T-helper 2 cell (primary cell): ENCODE measurements around the gene CKAP2.
"Not testable (repeated sequence)": the region's sequence is repeated elsewhere in the genome, so short reads cannot be mapped to it uniquely, and the experiment has no call there.

Source experiments
- DNase-seq, 5 experiments: peaks; one replicate each; pipeline versions ENCODE4 v3.0.0 to v3.0.0-alpha.2; 2012 to 2022
- total RNA-seq, 2 donors: gene quantifications; one replicate each; lab custom pipeline; 2026; lab: John Stamatoyannopoulos, UW

Gene CKAP2, protein sequence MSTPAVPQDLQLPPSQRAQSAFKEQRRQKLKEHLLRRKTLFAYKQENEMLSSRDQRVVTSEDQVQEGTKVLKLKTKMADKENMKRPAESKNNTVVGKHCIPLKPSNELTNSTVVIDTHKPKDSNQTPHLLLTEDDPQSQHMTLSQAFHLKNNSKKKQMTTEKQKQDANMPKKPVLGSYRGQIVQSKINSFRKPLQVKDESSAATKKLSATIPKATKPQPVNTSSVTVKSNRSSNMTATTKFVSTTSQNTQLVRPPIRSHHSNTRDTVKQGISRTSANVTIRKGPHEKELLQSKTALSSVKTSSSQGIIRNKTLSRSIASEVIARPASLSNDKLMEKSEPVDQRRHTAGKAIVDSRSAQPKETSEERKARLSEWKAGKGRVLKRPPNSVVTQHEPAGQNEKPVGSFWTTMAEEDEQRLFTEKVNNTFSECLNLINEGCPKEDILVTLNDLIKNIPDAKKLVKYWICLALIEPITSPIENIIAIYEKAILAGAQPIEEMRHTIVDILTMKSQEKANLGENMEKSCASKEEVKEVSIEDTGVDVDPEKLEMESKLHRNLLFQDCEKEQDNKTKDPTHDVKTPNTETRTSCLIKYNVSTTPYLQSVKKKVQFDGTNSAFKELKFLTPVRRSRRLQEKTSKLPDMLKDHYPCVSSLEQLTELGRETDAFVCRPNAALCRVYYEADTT
- 26.5 to 37.0 reads per million in 2 donors for total RNA-seq

DNA sequence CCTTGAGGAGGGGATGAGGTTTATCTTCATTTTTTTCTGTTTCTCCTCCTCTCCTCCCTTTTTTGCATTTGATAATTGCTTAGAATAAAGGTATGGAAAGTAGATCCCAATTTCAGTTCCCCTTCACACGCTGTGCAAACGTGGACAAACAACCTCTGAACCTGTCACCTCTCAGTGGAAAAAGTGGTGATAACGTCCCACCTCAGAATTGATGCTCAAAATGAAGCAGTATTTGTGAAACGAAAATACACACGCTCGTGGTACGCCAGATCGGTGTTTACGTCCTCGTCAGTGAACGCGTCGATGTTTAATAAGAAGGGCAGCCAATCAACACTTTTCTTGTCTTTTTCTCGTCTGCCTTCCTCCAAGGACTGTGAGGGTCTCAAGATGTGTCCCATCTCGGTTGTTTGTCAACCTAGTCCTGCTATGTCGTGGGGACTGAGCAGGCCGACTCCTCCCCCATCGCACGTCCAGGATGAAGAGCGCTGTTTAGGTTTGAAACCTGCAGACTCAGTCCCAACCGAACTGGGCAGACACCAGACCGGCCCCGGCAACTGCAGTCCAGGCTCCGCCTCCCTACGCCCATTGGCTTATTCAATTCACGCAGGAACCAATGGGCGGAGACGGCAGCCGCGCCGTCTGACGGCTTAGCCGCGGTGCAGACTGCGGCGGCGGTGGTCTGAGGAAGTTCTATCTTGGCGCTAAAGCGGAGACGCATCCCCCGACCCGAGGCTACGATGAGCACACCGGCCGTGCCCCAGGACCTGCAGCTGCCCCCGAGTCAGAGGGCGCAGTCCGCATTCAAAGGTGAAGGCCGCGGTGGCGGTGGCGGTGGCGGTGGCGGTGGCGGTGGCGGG is at the start of gene CKAP2:
TSS of gene CKAP2 (plus strand) at position 659 of the 857 bp plus-strand sequence. CDS start at position 738, 79 bp downstream.
- DNase-seq = peak; percentile 81 to 98 (median 90)

DNA sequence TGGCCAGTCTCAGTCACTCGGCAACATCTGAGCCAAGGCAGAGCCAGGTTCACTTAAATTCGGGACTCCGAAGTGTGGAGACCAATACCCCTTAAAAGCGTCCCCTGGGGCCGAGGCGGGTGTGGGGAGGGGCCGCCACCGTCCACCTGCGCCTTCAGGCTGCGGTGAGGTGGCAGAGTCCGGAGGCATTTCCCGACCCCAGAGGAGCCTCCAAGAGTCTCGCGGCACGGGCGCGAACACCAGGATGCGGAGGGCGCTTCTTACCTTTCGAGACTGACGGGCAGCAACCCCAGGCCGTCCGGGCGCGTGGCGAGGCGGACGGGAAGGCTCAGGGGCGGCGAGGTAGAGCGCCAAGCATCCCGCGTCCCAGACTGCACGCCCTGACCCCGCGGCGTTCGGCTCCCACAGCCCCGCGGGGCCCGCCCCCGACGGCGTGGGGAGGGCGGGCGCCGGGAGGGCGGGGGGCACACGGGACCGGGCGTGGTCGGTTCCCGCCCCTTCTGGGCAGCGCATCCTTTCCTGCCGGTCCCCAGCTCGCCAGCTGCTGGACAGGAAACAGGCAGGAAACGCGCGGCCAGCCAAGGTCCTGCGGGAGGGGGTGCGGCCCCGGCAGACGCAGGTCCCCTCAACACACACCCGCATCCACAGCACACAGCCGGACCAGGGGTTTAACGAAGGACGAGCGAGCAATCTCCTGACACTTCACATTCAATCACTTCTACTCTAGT is 49.3 kb upstream of the CKAP2 start, which contains the start of gene THSD1:
TSS of gene THSD1 (minus strand) at position 406 of the 728 bp plus-strand sequence. CDS start 3,572 bp downstream, outside the sequence.
- peak in 1 of 5 experiments; percentile 13 for DNase-seq

DNA sequence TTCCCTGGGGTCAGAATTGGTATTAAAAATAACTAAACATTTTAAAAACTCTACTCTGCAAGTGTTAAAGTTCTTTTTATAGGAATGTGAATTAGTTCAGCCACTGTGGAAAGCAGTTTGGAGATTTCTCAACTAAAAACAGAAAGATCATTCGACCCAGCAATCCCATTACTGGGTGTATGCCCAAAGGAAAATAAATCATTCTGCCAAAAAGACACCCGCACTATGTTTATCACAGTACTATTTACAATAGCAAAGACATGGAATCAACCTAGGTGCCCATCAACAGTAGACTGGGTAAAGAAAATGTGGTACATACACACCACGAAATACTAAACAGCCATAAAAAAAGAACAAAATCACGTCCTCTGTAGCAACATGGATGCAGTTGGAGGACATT is 48.6 kb upstream of the CKAP2 start:
- no peak for DNase-seq

DNA sequence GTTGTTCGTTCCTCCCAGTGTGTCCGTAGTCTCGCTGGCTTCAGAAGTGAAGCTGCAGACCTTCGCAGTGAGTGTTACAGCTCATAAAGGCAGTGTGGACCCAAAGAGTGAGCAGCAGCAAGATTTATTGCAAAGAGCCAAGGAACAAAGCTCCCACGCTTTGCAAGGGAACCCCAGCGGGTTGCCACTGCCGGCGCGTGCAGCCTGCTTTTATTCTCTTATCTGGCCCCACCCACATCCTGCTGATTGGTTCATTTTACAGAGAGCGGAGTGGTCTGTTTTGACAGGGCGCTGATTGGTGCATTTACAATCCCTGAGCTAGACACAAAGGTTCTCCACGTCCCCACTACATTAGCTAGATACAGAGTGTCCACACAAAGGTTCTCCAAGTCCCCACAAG is 47.8 kb upstream of the CKAP2 start:
- DNase-seq = not testable (repeated sequence)

DNA sequence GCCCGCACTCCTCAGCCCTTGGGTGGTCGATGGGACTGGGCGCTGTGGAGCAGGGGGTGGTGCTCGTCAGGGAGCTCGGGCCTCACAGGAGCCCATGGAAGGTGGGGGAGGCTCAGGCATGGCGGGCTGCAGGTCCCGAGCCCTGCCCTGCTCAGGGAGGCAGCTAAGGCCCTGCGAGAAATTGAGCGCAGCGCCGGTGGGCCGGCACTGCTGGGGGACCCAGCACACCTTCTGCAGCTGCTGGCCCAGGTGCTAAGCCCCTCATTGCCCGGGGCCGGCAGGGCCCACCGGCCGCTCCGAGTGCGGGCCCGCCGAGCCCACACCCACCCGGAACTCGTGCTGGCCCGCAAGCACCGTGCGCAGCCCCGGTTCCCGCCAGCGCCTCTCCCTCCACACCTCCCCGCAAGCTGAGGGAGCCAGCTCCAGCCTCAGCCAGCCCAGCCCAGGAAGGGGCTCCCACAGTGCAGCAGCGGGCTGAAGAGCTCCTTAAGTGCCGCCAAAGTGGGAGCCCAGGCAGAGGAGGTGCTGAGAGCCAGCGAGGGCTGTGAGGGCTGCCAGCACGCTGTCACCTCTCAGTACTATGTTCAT is 47.1 kb upstream of the CKAP2 start:
- DNase-seq = not testable (repeated sequence)

DNA sequence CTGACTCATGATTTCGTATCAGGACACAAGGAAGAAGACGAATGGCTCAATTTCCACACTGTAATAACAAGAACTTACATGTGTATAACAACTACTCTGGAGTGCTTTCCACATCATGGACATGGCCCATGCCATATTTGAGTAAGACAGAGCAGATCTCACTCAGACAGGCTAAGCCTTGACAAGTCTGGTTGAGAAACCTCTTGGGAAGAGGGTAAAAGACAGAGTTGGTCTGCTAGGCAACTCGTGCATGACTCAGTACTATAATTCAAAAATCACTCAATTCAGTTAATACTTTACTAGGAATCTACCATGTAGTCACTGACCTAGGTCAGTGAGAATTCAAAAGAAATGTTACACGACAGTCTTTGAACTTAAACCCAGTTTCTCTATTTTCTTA is 43.6 kb upstream of the CKAP2 start:
- DNase-seq = peak in 1 of 5 experiments; percentile 37

DNA sequence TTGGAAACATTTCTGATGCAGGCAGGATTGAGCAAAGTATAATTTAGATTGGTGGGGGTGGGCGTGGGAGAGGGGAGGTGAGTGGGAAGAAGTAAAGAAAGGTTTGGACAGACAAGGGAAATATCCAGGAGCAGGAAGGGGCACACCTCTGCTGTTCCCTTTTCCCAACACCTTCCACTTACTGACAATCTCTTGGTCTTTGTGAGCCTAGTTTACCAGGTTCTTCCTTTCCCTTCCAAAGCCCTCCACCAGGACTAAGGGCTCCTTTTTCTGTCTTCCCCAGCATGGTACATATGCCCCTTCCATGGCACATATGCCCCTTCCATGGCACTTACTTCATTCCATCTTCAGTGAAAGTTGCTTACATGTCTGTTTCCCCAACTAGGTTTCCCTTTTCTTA is 43.1 kb upstream of the CKAP2 start:
- DNase-seq = no peak

DNA sequence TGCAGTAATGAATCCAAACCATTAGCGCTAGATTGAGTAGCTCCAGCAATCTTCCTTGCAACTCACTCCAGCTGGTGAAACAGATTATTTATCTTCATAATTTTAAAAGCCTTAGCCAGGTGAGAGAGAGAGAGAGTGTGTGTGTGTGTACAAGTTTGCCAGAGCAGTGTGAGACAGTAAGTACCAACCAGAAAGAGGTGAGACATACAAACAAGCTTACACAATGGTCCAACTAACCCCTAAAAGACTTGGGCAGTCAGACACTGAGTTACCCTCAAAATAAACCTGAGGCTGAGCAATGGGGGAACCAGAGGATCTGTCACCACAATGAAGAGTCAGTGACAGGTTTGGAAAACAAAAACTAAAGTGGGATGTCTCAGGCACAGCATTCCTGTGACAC is 41.2 kb upstream of the CKAP2 start:
- DNase-seq = no peak

DNA sequence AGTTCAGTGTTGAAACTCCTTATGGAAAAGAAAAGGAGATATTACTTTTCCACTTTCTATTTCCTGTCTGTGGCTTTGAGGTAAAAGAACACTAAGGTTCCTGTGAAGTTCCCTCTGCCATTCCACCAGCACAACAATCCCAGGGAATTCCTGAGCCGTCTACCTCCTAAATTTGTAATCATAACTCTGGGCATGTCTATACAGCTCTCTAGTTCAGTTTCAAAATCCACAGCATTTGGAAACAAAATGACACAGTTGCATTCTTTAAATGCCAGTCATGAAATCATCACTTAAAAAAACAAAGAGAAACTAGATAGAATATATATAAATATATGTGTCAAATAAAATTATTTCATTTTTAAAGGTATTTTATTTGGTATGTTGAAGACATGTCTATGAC is 40.3 kb upstream of the CKAP2 start:
- no peak for DNase-seq

DNA sequence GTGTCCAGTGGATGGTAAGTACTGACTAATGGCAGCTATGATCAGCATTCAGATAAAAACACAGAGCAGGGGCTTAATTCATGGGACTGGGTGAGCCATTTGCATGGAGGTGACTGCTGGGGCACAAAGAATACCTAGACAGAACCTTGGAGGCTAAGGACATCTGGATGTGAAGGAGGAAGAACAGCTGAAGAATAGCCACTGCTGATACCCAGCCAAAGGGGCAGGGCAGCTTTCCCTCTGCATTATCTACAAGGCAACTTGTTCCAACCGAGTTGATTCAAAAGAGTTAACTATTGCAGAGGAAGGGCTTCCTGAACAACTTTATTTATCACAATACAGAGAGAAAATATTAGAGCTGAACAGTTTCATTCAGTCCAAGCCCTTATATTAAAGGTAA is 36.2 kb upstream of the CKAP2 start:
- no peak for DNase-seq

DNA sequence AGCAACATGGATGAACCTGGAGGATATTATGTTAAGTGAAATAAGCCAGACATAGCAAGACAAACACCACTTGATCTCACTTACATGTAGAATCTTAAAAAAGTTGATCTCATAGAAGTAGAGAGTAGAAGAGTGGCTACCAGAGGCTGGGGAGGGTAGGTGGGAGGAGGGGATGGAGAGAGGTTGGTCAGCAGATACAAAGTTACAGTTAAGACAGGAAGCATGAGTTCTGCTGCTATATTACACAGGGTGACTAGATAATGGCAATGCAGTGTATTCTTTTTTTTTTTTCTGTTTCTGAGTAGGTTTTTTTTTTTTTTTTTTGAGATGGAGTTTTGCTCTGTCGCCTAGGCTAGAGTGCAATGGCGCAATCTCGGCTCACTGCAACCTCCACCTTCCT is 34.1 kb upstream of the CKAP2 start:
- DNase-seq = no peak

DNA sequence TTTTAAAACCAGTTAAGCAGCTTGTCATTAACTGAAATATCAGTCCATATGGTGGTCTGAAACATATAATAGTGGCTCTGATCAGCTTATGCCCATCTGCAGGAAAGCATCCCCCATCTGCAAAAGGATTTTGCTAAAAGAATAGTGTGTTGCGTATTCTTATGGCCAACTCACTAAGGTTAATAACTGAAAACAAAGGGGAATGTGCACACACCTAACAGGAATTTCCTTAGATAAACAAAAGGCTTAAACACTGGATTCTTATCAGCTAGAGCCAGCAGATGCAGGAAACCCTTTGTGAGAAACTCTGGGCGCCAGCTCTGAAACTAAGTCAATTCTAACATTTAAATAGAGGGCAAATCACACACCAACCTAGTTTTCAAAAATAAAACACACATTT is 27.0 kb upstream of the CKAP2 start:
- DNase-seq = no peak

DNA sequence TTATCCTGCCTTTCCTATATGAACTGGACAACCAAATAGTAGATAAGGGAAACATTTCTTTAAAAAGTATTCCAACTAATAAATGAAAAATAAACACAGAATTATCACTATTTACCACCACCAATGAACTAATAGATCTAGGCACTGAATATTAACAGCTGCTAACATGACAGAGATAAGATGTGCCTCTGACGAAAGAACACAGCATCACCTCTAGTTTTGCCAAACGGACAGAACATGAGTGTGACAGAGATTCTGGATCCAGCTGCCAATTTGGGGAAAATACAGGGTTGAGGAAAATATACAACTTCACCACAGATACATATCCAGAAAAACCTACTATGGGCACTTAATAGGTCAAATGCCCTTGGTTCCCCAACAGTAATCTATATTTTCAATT is 22.8 kb upstream of the CKAP2 start:
- DNase-seq = no peak

DNA sequence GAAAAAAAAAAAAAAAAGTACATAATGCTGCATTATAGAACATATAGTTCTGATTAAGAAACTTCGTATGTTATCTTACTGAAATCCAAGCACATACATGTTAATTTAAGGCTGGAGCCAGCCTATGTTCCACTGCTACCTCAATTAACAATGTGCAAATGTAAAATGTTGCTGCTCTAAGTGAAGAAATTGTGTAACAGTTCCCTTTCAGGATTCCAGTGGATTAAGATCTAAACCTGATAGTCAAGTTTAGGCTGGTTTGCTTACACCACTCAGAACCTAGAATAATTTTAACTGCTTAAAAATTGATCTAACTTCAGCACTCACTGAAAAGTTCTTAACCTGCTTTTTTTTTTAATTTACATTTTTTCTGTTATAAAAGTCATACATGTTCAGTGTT is 9.0 kb upstream of the CKAP2 start:
- no peak for DNase-seq

DNA sequence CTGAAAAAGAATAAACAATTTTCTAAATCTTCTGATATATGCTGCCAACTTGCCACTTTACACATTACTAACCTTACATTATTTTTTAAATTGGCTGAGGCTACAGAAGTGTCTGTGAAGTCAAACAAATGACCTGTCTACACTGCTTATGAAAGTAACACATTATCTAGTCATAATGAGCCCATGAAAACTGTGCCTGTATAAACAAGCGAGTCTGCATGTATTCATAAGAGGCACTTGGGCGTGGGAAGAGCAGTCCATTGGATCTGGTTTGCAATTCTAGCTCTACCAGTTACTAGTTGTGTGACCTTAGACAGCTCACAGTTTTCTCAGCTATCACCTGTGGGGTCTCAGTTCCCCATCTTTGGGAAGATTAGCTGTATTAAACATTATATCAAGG is 7.9 kb upstream of the CKAP2 start:
- peak in 1 of 5 experiments; percentile 35 for DNase-seq

DNA sequence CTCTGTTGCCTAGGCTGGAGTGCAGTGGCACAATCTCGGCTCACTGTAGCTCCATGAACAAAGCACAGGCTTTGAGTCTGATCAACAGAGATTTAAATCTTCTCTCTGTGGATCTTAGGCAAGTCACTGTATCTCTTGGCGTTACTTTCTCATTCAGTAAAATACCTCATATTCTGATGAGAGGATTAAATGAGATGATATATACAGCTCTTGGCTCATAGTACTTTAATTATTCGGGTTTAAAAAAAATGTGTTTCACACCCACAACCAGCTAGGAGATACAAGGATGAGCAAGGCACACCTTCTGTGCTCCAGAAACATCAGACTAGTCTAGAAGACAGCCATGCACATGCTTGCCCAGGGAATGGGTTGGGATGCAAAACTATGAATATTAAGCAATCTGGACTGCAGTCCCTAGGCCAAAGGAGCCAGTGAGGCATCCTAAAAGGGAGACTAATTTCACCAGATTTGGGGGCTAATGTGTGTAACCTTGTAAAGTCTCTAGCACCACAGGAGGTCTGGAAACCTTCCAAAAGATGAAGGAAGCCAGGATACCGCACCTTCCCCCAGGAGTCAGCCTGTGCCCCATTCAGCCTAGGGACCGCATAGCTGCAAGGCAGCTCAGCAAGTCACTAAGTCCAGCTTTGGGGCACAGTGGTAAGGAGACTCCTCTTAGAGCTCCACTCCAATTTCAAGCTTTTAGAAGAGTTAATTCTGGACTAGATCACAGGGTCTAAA is 7.3 kb upstream of the CKAP2 start:
- DNase-seq = no peak

DNA sequence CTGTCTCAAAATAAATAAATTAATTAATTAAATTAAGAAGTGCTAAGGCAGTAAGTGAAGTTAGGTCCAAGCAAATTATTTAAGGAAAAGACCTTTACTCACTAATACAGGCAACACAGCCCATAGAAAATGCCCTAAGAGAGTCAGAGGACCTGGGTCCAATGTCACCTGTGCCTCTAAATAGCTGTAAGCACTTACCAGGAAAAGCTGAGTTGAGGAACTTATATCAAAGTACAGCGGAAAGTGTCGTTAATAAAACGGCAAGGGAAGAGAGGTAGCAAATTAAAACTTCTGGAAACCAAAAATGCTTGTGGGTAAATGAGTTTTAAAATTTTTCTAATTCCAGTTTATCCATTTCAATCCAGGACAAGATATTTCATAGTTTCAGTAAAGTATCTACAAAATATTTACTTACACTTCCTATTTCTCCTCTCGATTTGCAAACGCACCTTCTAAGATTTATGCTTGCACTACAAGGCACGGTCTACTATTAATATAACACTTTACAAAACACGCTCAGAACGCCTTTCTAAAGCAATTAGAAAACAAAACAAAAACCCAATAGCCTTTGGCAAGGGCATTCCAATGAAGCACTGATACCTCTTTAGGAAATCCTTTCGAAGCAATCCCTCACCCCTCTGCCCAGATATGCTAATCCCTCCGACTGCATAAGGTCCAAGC is 5.8 kb upstream of the CKAP2 start:
- DNase-seq = peak in 1 of 5 experiments; percentile 8

DNA sequence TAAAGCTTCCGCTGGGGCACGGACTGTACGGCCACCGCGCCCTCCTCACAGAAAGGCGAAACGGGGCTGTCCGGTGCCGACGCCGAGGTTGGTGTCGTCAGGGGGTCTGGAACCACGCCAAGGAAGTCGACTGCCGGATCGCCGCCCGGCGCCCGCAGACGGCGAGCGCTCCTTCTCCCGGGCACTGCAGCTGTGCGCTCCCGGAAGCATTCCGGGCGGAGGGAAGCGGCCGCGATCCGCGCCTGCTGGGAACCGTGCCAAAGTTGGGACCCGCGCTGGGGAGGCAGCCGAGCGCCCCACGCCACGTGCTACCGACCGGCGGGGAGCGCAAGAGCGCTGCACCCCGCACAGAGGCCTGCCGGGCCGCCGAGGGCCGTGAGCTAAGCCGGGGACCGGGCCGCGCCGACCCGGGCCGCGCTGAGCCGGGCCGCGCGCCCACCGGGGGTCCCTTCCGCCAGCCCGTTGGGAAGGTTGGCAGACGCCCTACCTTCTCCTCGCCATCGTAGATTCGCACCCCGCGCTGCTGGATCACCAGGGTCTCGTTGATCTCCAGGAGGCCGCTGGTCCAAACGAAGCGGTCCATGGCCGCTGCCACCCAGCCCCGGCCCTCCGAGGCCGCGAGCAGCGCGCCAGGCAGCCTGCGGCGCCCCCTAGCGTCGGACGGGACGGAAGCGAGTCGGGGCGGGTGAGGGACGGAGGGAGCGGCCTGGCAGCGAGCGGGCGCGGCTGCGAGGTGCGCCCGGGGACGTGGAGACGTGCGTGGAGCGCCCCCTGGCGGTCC is 5.1 kb upstream of the CKAP2 start, which contains the start of gene VPS36:
TSS of gene VPS36 (minus strand) at position 623 of the 781 bp plus-strand sequence. CDS start at position 583, 40 bp downstream.
- DNase-seq = peak; percentile 89 to 95 (median 94)

DNA sequence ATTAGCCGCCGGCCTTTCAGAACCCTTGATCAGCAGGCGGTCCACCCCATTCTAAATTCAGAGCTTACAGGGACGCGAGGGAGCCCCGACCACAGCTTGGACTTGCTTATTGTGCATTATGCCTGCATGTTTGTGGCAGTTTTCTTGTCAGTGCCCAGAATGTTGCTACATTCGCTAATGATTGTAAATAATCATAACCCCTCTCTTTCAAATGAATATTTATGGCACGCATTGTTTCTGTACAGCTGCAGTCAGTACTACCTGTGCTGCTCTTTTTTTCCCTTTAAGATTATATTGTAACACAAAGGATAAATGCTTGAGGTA is 4.5 kb upstream of the CKAP2 start:
- DNase-seq = no peak
